ENCODE data around the gene NOP16.

DNA sequence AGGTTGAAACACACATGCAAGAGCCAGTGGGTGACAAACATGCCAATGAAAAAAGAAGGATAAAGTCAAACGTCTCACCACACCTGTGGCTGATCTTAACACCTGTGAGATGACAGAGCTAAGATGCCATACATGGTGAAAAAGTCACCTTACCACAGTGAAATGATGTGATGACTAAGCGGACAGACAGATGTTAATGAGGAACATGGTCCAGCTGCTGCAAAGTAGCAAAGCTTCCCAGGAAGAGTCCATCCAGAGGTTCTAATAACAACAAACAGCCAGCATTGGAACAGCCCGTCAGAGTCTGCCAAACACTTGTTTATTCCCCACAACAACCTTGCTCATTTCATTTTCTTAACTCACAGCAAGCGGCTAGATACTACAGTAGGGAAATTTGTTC, 28.7 kb downstream of the NOP16 start:
- TF ChIP-seq SP1 (IDR thresholded peaks at IDR 0.05), result no peak
- TF ChIP-seq NFRKB (IDR thresholded peaks at IDR 0.05), result no peak
- no peak for TF ChIP-seq FOXM1 (IDR thresholded peaks at IDR 0.05; ENCODE audit: borderline replicate concordance)
- no peak for TF ChIP-seq TARDBP (IDR thresholded peaks at IDR 0.05)
- no peak for TF ChIP-seq BHLHE40 (IDR thresholded peaks at IDR 0.05; ENCODE audit: borderline replicate concordance)
- no peak for TF ChIP-seq ZNF384 (IDR thresholded peaks at IDR 0.05)
- TF ChIP-seq LEF1 (IDR thresholded peaks at IDR 0.05; ENCODE audit: borderline replicate concordance), result no peak
- TF ChIP-seq SUZ12 (IDR thresholded peaks at IDR 0.05), result no peak
- TF ChIP-seq FOXA1 (IDR thresholded peaks at IDR 0.05), result no peak
- no peak for TF ChIP-seq CTBP1 (IDR thresholded peaks at IDR 0.05; ENCODE audit: borderline replicate concordance)
- TF ChIP-seq PKNOX1 (IDR thresholded peaks at IDR 0.05), result no peak
- TF ChIP-seq HDGF (IDR thresholded peaks at IDR 0.05; ENCODE audit: borderline replicate concordance), result no peak
- no peak for TF ChIP-seq ELF4 (IDR thresholded peaks at IDR 0.05)
- no peak for TF ChIP-seq ARNT (IDR thresholded peaks at IDR 0.05)

Data from HEK293T (cell line).